Stimulated activated CD8-positive, alpha-beta memory T cell treated with anti-CD3 and anti-CD28 coated beads, Interleukin-12 subunit alpha, Interleukin-12 subunit beta, amount 100 ng/mL, for 4 hours (primary cell): ENCODE data around the gene SNX14.
"Not testable (repeated sequence)": the region's sequence is repeated elsewhere in the genome, so short reads cannot be mapped to it uniquely, and the experiment has no call there.

Source experiments
- DNase-seq: peaks from one replicate; pipeline ENCODE4 v3.0.0-alpha.2; 2020; ENCODE audit warnings: low read depth

SNX14 gene

DNA sequence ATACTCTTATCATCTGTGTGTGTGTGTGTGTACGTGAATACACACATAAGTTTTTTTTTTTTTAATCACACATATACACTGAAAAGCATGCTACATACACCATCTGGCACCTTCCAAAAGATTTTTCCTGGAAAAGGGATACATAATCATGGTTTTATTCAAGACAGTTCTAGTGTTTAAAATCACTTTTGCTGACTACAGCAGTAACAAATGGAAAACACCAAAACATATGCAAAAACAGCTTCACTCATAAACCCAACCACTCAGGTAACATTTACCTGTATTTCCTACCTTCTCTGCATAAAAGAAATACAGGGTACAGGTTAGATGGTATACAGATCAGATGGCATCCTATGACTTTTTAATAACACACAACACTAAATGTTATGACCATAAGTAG lies 2.5 kb downstream of the SNX14 start:
- DNase-seq: no peak

DNA sequence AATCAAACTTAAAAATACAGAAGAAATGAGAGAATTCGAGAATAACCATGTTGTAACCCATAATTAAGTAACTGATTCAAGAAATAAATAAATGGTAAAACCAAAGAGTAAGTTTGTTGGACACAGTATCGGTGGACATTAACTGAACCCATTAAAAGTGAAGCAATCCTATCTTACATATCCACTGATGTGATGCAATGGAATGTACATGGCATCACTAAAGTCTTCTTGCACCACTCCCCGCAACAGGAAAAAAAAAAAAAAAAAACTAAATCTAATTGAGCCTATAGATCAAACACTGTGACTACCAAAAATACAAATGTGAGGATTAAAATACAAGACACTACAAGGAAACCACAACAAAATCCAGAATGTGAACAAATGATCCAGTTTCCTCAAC lies 7.9 kb downstream of the SNX14 start:
- no peak for DNase-seq

- not testable (repeated sequence) for DNase-seq
Measured at GRCh38 chr6:85582832-85583231, 10.8 kb downstream of the SNX14 start.

DNA sequence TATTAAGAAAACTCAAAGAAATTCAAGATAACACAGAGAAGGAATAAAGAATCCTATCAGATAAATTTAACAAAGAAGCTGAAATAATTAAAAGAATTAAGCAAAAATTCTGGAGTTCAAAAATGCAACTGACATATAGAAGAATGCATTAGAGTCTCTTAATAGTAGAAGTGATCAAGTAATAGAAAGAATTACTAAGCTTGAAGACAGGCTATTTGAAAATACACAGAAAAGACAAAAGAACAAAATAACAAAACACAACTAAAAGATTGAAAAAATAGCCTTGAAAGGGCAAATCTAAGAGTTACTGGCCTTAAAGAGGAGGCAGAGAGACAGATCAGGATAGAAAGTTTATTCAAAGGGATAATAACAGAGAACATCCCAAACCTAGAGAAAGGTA lies 12.1 kb downstream of the SNX14 start:
- no peak for DNase-seq

GRCh38 chr6:85580878-85581267 lies 12.8 kb downstream of the SNX14 start:
- no peak for DNase-seq

GRCh38 chr6:85580118-85580877 lies 13.4 kb downstream of the SNX14 start:
- no peak for DNase-seq

GRCh38 chr6:85579581-85579980 lies 14.1 kb downstream of the SNX14 start:
- DNase-seq: no peak

DNA sequence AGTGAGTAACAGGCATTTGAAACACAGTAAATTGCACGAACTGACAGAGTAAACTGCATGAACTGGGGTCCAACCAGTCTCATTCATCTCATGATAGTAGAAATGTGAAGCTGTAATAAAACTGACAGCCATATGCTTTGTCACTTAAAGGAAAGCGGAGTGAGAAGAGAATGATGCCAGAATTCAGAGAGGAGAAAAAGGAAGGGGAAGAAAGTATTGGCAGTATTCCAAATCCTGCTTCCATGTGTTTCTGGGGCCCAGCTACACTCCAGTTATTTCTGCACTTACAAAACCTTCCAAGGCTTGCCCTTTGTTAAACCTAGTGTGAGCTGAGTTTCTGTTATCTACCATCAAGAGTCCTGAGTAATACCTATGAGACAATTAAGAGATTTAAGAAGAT lies 17.2 kb downstream of the SNX14 start:
- no peak for DNase-seq

- DNase-seq: no peak
Measured at GRCh38 chr6:85574932-85575598, 18.6 kb downstream of the SNX14 start.

GRCh38 chr6:85569323-85569722 lies 24.3 kb downstream of the SNX14 start:
- no peak for DNase-seq

DNA sequence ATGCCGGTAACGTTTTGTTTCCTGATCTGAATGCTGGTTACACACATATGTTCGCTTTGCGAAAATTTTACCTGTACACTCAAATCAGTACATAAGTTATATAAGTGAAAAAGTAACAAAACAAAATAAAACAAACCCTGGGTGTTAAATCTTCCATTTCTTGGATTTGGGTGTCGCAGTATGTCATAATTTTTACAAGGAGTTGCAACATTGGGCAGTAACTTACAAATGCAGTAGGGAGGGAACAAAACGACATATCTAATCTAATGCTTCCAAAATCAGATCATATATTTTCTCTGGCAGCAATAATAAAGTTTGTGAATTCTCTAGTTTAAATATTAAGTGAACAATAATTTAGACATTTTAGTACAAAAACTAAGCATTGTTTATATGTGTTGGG lies 25.2 kb downstream of the SNX14 start:
- no peak for DNase-seq

DNA sequence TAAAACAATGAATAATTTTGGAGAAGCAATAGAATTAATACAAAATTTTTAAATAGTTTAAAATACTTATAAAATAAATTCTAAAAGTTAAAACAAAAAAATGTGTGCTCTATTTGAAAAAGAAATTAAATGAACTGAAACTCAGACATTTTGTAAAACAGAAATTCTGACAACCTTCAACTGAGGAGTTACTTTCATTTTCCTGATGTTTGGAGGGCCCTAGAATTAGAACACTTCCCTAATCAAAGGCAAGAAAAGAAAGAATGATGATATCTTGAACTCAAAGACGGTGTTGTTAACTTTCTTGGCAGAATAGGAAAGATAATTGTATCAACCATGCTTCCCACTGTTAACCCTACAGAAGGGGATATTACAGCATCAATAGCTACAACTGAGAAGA lies 27.9 kb downstream of the SNX14 start:
- no peak for DNase-seq

DNA sequence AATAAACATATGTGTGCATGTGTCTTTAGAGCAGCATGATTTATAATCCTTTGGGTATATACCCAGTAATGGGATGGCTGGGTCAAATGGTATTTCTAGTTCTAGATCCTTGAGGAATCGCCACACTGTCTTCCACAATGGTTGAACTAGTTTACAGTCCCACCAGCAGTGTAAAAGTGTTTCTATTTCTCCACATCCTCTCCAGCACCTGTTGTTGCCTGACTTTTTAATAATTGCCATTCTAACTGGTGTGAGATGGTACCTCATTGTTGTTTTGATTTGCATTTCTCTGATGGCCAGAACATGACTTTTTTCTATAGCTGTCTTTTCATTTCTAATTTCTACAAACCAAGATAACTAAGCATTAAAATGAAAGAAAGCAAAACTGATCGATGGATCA lies 29.4 kb downstream of the SNX14 start:
- not testable (repeated sequence) for DNase-seq

GRCh38 chr6:85561750-85562357 lies 31.8 kb downstream of the SNX14 start:
- no peak for DNase-seq

DNA sequence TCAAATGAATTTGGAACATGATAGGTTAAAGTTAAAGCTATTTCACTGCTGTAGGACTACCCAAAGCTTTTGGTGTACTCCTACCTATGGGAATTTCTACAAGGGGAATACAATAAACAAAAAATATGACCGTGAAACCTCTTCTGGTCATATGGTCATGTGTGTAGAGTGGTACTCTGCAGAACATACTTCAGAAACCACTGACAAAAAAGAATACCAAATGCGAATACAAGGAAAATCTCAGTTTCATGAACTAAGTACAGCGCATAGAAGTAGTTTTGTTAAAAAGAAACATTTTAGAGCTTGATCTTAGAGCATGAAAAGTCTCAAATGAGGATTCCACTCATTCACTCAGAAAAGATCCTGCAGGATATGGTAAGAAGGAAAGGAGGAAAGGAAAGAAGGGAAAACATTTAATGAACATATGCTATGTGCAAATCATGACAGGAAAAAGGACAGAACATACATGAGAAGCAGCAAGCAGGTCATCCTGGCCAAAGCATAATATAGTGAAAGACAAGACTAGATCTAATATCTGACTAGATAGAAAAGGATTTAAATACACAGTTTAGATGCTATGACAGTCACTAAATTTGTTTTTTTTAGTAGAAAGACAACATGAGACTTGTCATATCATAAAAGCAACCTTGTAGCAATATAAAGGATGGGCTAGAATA lies 36.5 kb downstream of the SNX14 start:
- no peak for DNase-seq

- DNase-seq: no peak
Measured at GRCh38 chr6:85552652-85553051, 41.0 kb downstream of the SNX14 start.

GRCh38 chr6:85551264-85551663 lies 42.4 kb downstream of the SNX14 start:
- no peak for DNase-seq

GRCh38 chr6:85547719-85548118 lies 45.9 kb downstream of the SNX14 start:
- no peak for DNase-seq

DNA sequence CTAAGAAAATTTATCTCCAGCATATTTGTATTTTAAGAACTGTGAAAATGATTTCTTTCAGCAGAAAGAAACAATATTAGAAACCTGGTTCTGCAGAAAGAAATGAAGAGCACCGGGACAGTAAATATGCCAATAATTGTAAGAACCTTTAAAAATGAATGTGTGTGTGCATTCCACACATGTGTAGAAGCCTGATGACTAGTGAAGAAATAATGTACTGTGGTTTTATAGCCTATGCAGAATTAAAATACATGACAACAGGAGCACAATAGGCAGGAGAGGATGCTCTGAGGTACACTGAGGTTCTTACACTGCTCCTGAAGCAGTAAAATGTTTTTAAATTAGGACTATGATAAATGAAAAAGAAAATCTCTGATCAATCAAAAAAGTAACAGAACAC lies 48.9 kb downstream of the SNX14 start:
- no peak for DNase-seq

GRCh38 chr6:85537055-85537494 lies 56.6 kb downstream of the SNX14 start:
- DNase-seq: no peak

- DNase-seq: not testable (repeated sequence)
Measured at GRCh38 chr6:85524281-85524680, 69.4 kb downstream of the SNX14 start.

- DNase-seq: no peak
Measured at GRCh38 chr6:85516168-85516567, 77.5 kb downstream of the SNX14 start.
